ENCODE results near the gene DZIP1. TPM values are rescaled to one million over a fixed set of nuclear protein-coding genes. Genes with fewer than 3 reads are reported as not detected.
A peak's percentile ranks its signal among the peaks of the same experiment; 100 is the strongest.
"Not testable (repeated sequence)": the region's sequence is repeated elsewhere in the genome, so short reads cannot be mapped to it uniquely, and the experiment has no call there.

Gene DZIP1
- total RNA-seq: 4.0 and 5.3 TPM in 2 replicates

- peak; percentile 80 for DNase-seq
These were observed at the start of gene DZIP1 for GRCh38 chr13:95644601-95645052. Gene DZIP1 (minus strand): TSS chr13:95644706. CDS start chr13:95642029, 2,677 bp downstream.

GRCh38 chr13:95690986-95691385 lies 46.5 kb upstream of the DZIP1 start:
- not testable (repeated sequence) for DNase-seq

- DNase-seq: no peak
These were observed 45.0 kb upstream of the DZIP1 start for GRCh38 chr13:95689582-95689926.

- DNase-seq: not testable (repeated sequence)
These were observed 40.5 kb upstream of the DZIP1 start for GRCh38 chr13:95684960-95685359.

- DNase-seq: no peak
These were observed 39.9 kb upstream of the DZIP1 start for GRCh38 chr13:95684418-95684817.

GRCh38 chr13:95679722-95680121 lies 35.2 kb upstream of the DZIP1 start:
- DNase-seq: no peak

- DNase-seq: no peak
These were observed 34.5 kb upstream of the DZIP1 start for GRCh38 chr13:95678967-95679366.

GRCh38 chr13:95677564-95678266 lies 33.2 kb upstream of the DZIP1 start:
- DNase-seq: peak; percentile 32

- peak; percentile 99 for DNase-seq
These were observed 32.5 kb upstream of the DZIP1 start, which contains the start of gene DNAJC3 for GRCh38 chr13:95676762-95677563. Gene DNAJC3 (plus strand): TSS chr13:95677139. CDS start chr13:95677256, 117 bp downstream.

- DNase-seq: peak; percentile 61
These were observed 31.7 kb upstream of the DZIP1 start for GRCh38 chr13:95676105-95676761.

- DNase-seq: no peak
These were observed 27.1 kb upstream of the DZIP1 start for GRCh38 chr13:95671597-95671996.

GRCh38 chr13:95667235-95667634 lies 22.7 kb upstream of the DZIP1 start:
- DNase-seq: not testable (repeated sequence)

GRCh38 chr13:95660981-95661581 lies 16.6 kb upstream of the DZIP1 start:
- peak; percentile 67 for DNase-seq

- DNase-seq: no peak
These were observed 15.0 kb upstream of the DZIP1 start for GRCh38 chr13:95659500-95659899.

- no peak for DNase-seq
These were observed 12.0 kb upstream of the DZIP1 start for GRCh38 chr13:95656386-95657015.

- no peak for DNase-seq
These were observed 8.3 kb upstream of the DZIP1 start for GRCh38 chr13:95652821-95653220.

GRCh38 chr13:95652244-95652764 lies 7.8 kb upstream of the DZIP1 start:
- no peak for DNase-seq

- DNase-seq: no peak
These were observed 6.2 kb upstream of the DZIP1 start for GRCh38 chr13:95650696-95651095.

GRCh38 chr13:95647321-95647720 lies 2.8 kb upstream of the DZIP1 start:
- no peak for DNase-seq

- peak; percentile 48 for DNase-seq
These were observed 439 bp downstream of the DZIP1 start for GRCh38 chr13:95643936-95644598.

GRCh38 chr13:95643571-95643935 lies 953 bp downstream of the DZIP1 start:
- DNase-seq: peak; percentile 34

GRCh38 chr13:95642999-95643398 lies 1.5 kb downstream of the DZIP1 start:
- DNase-seq: no peak

Data from dermis blood vessel endothelial cell (primary cell).